Measurements from ENCODE around the gene OLA1.

The OLA1 gene

DNA sequence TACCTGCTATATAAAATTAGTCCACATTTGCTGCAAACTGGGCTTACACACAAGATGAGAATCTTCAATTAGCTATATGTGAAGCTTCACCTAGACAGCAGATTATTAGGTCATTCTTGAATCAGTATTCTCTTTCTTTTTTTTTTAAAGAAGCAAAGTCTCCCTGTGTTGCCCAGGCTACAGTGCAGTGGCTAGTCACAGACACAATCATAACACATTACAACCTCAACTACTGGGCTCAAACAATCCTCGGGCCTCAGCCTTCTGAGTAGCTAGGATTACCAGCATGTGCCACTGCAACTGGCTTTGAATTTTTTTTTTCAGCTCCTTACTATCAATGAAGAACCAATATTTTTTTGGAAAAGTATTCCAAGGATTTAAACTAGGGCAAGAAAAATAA is 30.5 kb downstream of the OLA1 start:
- TF ChIP-seq FOXM1 (IDR thresholded peaks at IDR 0.05; ENCODE audit: borderline replicate concordance, low read depth) (no peak), YY1 (IDR thresholded peaks at IDR 0.05; ENCODE audit: low read depth) (no peak)

DNA sequence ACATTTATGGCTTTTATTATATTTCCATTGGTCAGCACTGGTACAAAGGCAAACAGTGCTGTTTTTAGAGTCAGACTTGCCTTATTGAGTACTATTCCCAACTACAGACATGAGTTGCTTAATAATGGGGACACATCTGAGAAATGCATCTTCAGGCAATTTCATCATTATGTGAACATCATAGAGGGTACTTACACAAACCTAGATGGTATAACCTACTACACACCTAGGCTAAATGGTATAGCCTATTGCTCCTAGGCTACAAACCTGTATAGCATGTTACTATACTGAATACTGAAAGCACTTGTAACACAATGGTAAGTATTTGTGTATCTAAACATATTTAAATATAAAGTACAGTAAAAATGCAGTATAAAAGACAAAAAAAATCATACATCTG is 36.4 kb downstream of the OLA1 start:
- no peak for TF ChIP-seq EP300 (IDR thresholded peaks at IDR 0.05; ENCODE audit: borderline replicate concordance)
- TF ChIP-seq TEAD4 (IDR thresholded peaks at IDR 0.05): no peak
- TF ChIP-seq, protein P1, sequence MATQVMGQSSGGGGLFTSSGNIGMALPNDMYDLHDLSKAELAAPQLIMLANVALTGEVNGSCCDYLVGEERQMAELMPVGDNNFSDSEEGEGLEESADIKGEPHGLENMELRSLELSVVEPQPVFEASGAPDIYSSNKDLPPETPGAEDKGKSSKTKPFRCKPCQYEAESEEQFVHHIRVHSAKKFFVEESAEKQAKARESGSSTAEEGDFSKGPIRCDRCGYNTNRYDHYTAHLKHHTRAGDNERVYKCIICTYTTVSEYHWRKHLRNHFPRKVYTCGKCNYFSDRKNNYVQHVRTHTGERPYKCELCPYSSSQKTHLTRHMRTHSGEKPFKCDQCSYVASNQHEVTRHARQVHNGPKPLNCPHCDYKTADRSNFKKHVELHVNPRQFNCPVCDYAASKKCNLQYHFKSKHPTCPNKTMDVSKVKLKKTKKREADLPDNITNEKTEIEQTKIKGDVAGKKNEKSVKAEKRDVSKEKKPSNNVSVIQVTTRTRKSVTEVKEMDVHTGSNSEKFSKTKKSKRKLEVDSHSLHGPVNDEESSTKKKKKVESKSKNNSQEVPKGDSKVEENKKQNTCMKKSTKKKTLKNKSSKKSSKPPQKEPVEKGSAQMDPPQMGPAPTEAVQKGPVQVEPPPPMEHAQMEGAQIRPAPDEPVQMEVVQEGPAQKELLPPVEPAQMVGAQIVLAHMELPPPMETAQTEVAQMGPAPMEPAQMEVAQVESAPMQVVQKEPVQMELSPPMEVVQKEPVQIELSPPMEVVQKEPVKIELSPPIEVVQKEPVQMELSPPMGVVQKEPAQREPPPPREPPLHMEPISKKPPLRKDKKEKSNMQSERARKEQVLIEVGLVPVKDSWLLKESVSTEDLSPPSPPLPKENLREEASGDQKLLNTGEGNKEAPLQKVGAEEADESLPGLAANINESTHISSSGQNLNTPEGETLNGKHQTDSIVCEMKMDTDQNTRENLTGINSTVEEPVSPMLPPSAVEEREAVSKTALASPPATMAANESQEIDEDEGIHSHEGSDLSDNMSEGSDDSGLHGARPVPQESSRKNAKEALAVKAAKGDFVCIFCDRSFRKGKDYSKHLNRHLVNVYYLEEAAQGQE (IDR thresholded peaks at IDR 0.05; ENCODE audit: low read depth): no peak
- no peak for TF ChIP-seq RAD21 (IDR thresholded peaks at IDR 0.05; ENCODE audit: low read depth)
- TF ChIP-seq FOXM1 (IDR thresholded peaks at IDR 0.05; ENCODE audit: borderline replicate concordance, low read depth): no peak

DNA sequence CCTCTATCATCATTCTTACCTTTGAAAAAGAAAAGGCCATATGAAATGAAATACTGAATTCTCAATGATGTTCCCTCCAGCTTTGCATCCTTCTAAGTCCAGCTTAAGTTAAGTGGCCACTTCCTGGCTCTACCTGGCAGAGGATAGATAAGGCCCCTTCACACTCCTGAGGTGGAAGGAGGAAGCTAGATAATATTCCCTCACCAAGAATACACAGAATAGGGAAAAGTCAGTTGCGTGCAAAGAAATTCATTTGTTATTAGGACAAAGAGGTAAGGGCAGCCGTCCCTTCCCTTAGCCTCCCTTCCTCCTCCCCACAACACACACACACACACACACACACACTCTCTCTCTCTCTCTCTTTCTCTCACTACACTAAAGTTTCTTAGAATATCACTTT is 37.5 kb downstream of the OLA1 start:
- TF ChIP-seq RAD21 (IDR thresholded peaks at IDR 0.05; ENCODE audit: low read depth) (no peak), CREB1 (IDR thresholded peaks at IDR 0.05; ENCODE audit: low read depth) (no peak), ZBTB7A (IDR thresholded peaks at IDR 0.05; ENCODE audit: low read depth) (no peak), TAF1 (IDR thresholded peaks at IDR 0.05; ENCODE audit: low read depth) (no peak), YY1 (IDR thresholded peaks at IDR 0.05; ENCODE audit: low read depth) (no peak), EP300 (IDR thresholded peaks at IDR 0.05; ENCODE audit: borderline replicate concordance) (no peak), TCF12 (IDR thresholded peaks at IDR 0.05; ENCODE audit: low read depth) (no peak), FOXM1 (IDR thresholded peaks at IDR 0.05; ENCODE audit: borderline replicate concordance, low read depth) (no peak), NFIC (IDR thresholded peaks at IDR 0.05) (no peak), EGR1 (IDR thresholded peaks at IDR 0.05) (no peak), TEAD4 (IDR thresholded peaks at IDR 0.05) (no peak), CEBPB (IDR thresholded peaks at IDR 0.05) (no peak)
- TF ChIP-seq, protein P2, sequence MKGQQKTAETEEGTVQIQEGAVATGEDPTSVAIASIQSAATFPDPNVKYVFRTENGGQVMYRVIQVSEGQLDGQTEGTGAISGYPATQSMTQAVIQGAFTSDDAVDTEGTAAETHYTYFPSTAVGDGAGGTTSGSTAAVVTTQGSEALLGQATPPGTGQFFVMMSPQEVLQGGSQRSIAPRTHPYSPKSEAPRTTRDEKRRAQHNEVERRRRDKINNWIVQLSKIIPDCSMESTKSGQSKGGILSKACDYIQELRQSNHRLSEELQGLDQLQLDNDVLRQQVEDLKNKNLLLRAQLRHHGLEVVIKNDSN (IDR thresholded peaks at IDR 0.05): no peak
- TF ChIP-seq, protein P3, sequence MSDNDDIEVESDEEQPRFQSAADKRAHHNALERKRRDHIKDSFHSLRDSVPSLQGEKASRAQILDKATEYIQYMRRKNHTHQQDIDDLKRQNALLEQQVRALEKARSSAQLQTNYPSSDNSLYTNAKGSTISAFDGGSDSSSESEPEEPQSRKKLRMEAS (IDR thresholded peaks at IDR 0.05): no peak
- TF ChIP-seq, protein P1 (IDR thresholded peaks at IDR 0.05; ENCODE audit: low read depth): no peak

DNA sequence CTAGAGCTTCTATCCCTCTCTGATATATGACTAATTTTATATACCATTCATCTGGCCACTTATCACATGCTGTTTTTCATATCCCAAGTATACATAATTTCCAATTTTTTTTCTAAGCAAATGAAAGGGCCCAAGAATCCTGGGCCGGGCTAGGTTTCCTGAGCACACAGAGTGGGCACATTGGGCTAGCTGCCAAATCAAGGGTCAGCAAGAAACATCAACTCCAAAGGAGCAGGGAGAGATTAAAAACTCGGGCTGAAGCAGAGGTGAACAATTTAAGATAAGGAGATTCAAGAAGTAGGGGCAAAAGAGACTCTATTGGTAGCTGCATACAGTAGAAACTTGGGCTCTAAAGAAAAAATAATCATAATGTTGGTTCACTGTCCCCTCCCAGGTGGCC is 39.0 kb downstream of the OLA1 start:
- TF ChIP-seq RAD21 (IDR thresholded peaks at IDR 0.05; ENCODE audit: low read depth): no peak

DNA sequence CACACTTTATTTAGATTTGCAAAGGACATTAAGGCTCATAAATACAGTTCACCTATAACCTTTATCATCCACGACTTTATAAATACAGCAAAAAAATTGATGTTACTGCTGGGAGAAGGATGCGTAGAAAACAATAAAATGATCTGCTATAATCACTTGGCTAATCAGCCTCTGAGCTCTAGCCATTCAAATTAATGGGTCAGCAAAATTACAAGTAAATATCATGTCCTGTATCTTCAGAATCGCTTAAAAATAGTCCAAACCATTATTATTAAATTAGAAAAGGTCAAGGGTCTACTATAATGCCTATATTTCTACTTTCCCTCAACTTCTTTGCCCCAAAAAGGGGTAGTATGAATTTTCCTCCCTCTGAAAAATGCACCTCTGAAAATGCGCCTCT is 40.3 kb downstream of the OLA1 start:
- TF ChIP-seq EGR1 (IDR thresholded peaks at IDR 0.05) (no peak), EP300 (IDR thresholded peaks at IDR 0.05; ENCODE audit: borderline replicate concordance) (no peak), YY1 (IDR thresholded peaks at IDR 0.05; ENCODE audit: low read depth) (no peak), NFIC (IDR thresholded peaks at IDR 0.05) (no peak), FOXM1 (IDR thresholded peaks at IDR 0.05; ENCODE audit: borderline replicate concordance, low read depth) (no peak), CEBPB (IDR thresholded peaks at IDR 0.05) (no peak), TAF1 (IDR thresholded peaks at IDR 0.05; ENCODE audit: low read depth) (no peak), CREB1 (IDR thresholded peaks at IDR 0.05; ENCODE audit: low read depth) (no peak), TEAD4 (IDR thresholded peaks at IDR 0.05) (no peak), RAD21 (IDR thresholded peaks at IDR 0.05; ENCODE audit: low read depth) (no peak), TCF12 (IDR thresholded peaks at IDR 0.05; ENCODE audit: low read depth) (no peak), ZBTB7A (IDR thresholded peaks at IDR 0.05; ENCODE audit: low read depth) (no peak)
- TF ChIP-seq, protein P3 (IDR thresholded peaks at IDR 0.05): no peak
- TF ChIP-seq, protein P2 (IDR thresholded peaks at IDR 0.05): no peak
- TF ChIP-seq, protein P1 (IDR thresholded peaks at IDR 0.05; ENCODE audit: low read depth): no peak
